Ascending aorta (tissue), 2 donors: ENCODE results near the gene TACR1. TPM values are rescaled to one million over a fixed set of nuclear protein-coding genes. Genes with fewer than 3 reads are reported as not detected.

ENCODE experiments used
- DNase-seq, 2 donors: peaks; one replicate each; pipeline ENCODE4 v3.0.0-alpha.2; 2019; ENCODE audit warnings: low spot score in 2 of 2
- H3K27ac ChIP-seq, 2 donors: fragments of 200-600 bp; sonication (generic); one replicate each; pipeline ENCODE4 v1.5.1; 2016 to 2017; ENCODE audit warnings: mild to moderate bottlenecking in 1 of 2
- H3K27me3 ChIP-seq: fragments of 200-600 bp; sonication (generic); one replicate; pipeline ENCODE4 v1.5.1; 2017
- H3K36me3 ChIP-seq, 2 donors: fragments of 200-600 bp; sonication (generic); one replicate each; pipeline ENCODE4 v1.5.1; 2016
- H3K4me1 ChIP-seq, 2 donors: fragments of 200-600 bp; sonication (generic); one replicate each; pipeline ENCODE4 v1.5.1; 2016 to 2017; ENCODE audit warnings: mild to moderate bottlenecking in 1 of 2
- H3K4me3 ChIP-seq, 2 donors: fragments of 200-600 bp; sonication (generic); one replicate each; pipeline ENCODE4 v1.5.1; 2016 to 2017; ENCODE audit warnings: mild to moderate bottlenecking in 1 of 2
- H3K9me3 ChIP-seq, 2 donors: fragments of 200-600 bp; sonication (generic); one replicate each; pipeline ENCODE4 v1.5.1; 2016
- CTCF ChIP-seq, 3 experiments: fragments of 200-600 bp in 2 of 3; fragments of 450-650 bp in 1 of 3; sonication (generic) in 2 of 3; IDR thresholded peaks; one replicate each; pipeline ENCODE4 v1.5.1; 2016 to 2019; ENCODE audit warnings: antibody characterized with exemption in 3 of 3, mild to moderate bottlenecking in 1 of 3, moderate library complexity in 1 of 3
- intact Hi-C: fragments of 100-400 bp; cut with DNase I; formaldehyde crosslinking; loops from one replicate; pipeline ENCODE4 v1.15.1; 2023
- total RNA-seq: library from RNA; depleted of rRNA; stranded (reverse); fragments of >200 nt; gene quantifications from one replicate; pipeline ENCODE4 v1.1.0, GENCODE V29; 2016

TACR1 gene
- total RNA-seq, 1 donor from 2014 or later = 27.5 TPM

- H3K27me3 ChIP-seq = no peaks in the 10 kb centered on the region
- H3K36me3 ChIP-seq = no peaks in the 10 kb centered on the region
- TF ChIP-seq CTCF (IDR thresholded peaks at IDR 0.05) = no peak
- H3K4me3 ChIP-seq = no peak overlapping the region
- H3K4me1 ChIP-seq = no peaks in the 10 kb centered on the region
- H3K9me3 ChIP-seq = no peaks in the 10 kb centered on the region
- H3K27ac ChIP-seq = no peak overlapping the region
- no peak for DNase-seq
- intact Hi-C loops = no loop called here
These were observed 168.9 kb downstream of the TACR1 start for GRCh38 chr2:75030218-75031009.

GRCh38 chr2:75027886-75028285, 171.4 kb downstream of the TACR1 start:
- H3K27ac ChIP-seq = no peak overlapping the region
- no peak overlapping the region for H3K4me3 ChIP-seq
- no peaks in the 10 kb centered on the region for H3K36me3 ChIP-seq
- H3K4me1 ChIP-seq = no peaks in the 10 kb centered on the region
- no peaks in the 10 kb centered on the region for H3K9me3 ChIP-seq
- intact Hi-C loops = no loop called here
- no peak for TF ChIP-seq CTCF (IDR thresholded peaks at IDR 0.05)
- DNase-seq = no peak
- no peaks in the 10 kb centered on the region for H3K27me3 ChIP-seq

- H3K4me3 ChIP-seq = no peak overlapping the region
- no peaks in the 10 kb centered on the region for H3K27me3 ChIP-seq
- intact Hi-C loops = no loop called here
- no peaks in the 10 kb centered on the region for H3K9me3 ChIP-seq
- H3K27ac ChIP-seq = no peak overlapping the region
- peaks cover 0 to 5% of the 10 kb centered on the region in 2 donors for H3K4me1 ChIP-seq
- DNase-seq = no peak
- H3K36me3 ChIP-seq = no peaks in the 10 kb centered on the region
- no peak for TF ChIP-seq CTCF (IDR thresholded peaks at IDR 0.05)
These were observed 173.5 kb downstream of the TACR1 start for GRCh38 chr2:75025633-75026380.

GRCh38 chr2:75025216-75025615, 174.1 kb downstream of the TACR1 start:
- H3K4me3 ChIP-seq = no peak overlapping the region
- H3K36me3 ChIP-seq = no peaks in the 10 kb centered on the region
- DNase-seq = no peak
- no peaks in the 10 kb centered on the region for H3K27me3 ChIP-seq
- H3K9me3 ChIP-seq = no peaks in the 10 kb centered on the region
- intact Hi-C loops = no loop called here
- TF ChIP-seq CTCF (IDR thresholded peaks at IDR 0.05) = no peak
- H3K27ac ChIP-seq = no peak overlapping the region
- peaks cover 0 to 5% of the 10 kb centered on the region in 2 donors for H3K4me1 ChIP-seq

GRCh38 chr2:75023666-75024455, 175.5 kb downstream of the TACR1 start:
- Histone ChIP-seq H3K27me3 (no peaks in the 10 kb centered on the region), H3K27ac (no peak overlapping the region), H3K36me3 (no peaks in the 10 kb centered on the region), H3K4me1 (peaks cover 0 to 5% of the 10 kb centered on the region in 2 donors), H3K9me3 (no peaks in the 10 kb centered on the region), H3K4me3 (no peak overlapping the region)
- intact Hi-C loops = no loop called here
- no peak for DNase-seq
- no peak for TF ChIP-seq CTCF (IDR thresholded peaks at IDR 0.05)
